OCI-LY7 (cell line): ENCODE results near the gene NCK2. TPM values are rescaled to one million over a fixed set of nuclear protein-coding genes. Genes with fewer than 3 reads are reported as not detected.

ENCODE experiments used
- BruUV-seq: library from RNA; stranded (reverse); fragments of 400-500 nt; replicated peaks from 2 replicates; lab custom pipeline; 2021; lab: Mats Ljungman, UMichigan
- CTCF ChIA-PET: fragments of 300-600 bp; sonication (Branson Sonifier 250); formaldehyde crosslinking; loops from one replicate; lab custom pipeline; 2022; ENCODE audit warnings: antibody characterized with exemption; ENCODE audit not compliant: unreplicated experiment; lab: Charles Lee
- POLR2A ChIA-PET: fragments of 300-600 bp; sonication (Branson Sonifier 250); formaldehyde crosslinking; loops from one replicate; lab custom pipeline; 2022; ENCODE audit warnings: antibody characterized with exemption; lab: Charles Lee
- DNase-seq: peaks from one replicate; pipeline ENCODE4 v3.0.0-alpha.2; 2015; ENCODE audit warnings: low spot score
- H2AFZ ChIP-seq: fragments of 200-600 bp; sonication (generic), shearing (Covaris generic); 2 replicates; pipeline ENCODE4 v1.6.1; 2014; ENCODE audit warnings: mild to moderate bottlenecking, antibody characterized with exemption, low read length, moderate library complexity
- H3K27ac ChIP-seq: fragments of 200-600 bp; sonication (generic); 2 replicates; pipeline ENCODE4 v1.5.1; 2014; ENCODE audit warnings: mixed run types, low read depth, mild to moderate bottlenecking, moderate library complexity, low read length, inconsistent platforms; ENCODE audit not compliant: poor library complexity, severe bottlenecking
- H3K36me3 ChIP-seq: fragments of 200-600 bp; sonication (generic); 2 replicates; pipeline ENCODE4 v1.6.1; 2014; ENCODE audit warnings: mild to moderate bottlenecking, antibody characterized with exemption, low read length, moderate library complexity, mixed read lengths; ENCODE audit not compliant: insufficient read depth
- H3K4me1 ChIP-seq: fragments of 200-600 bp; sonication (generic); 2 replicates; pipeline ENCODE4 v1.5.1; 2014; ENCODE audit warnings: mild to moderate bottlenecking, low read length; ENCODE audit not compliant: insufficient read depth, poor library complexity, severe bottlenecking
- H3K4me2 ChIP-seq: fragments of 200-600 bp; sonication (generic); 2 replicates; pipeline ENCODE4 v1.6.1; 2014; ENCODE audit warnings: mild to moderate bottlenecking, low read length
- H3K4me3 ChIP-seq: fragments of 200-600 bp; sonication (generic); 2 replicates; pipeline ENCODE4 v1.5.1; 2014; ENCODE audit warnings: mild to moderate bottlenecking, low read depth, low read length; ENCODE audit not compliant: poor library complexity, severe bottlenecking
- H3K79me2 ChIP-seq: fragments of 200-600 bp; sonication (generic); 2 replicates; pipeline ENCODE4 v1.6.1; 2016; ENCODE audit warnings: low read depth, mild to moderate bottlenecking, low read length, moderate library complexity, mixed read lengths; ENCODE audit not compliant: insufficient read depth
- H3K9me2 ChIP-seq: fragments of 200-600 bp; sonication (generic); 2 replicates; pipeline ENCODE4 v1.6.1; 2016; ENCODE audit warnings: mild to moderate bottlenecking, low read length, mixed read lengths; ENCODE audit not compliant: insufficient read depth
- H3K9me3 ChIP-seq: fragments of 200-600 bp; sonication (generic); 2 replicates; pipeline ENCODE4 v1.6.1; 2014; ENCODE audit warnings: mild to moderate bottlenecking, mixed run types, low read length, mixed read lengths
- H4K20me1 ChIP-seq: fragments of 200-600 bp; sonication (generic); 2 replicates; pipeline ENCODE4 v1.6.1; 2014; ENCODE audit warnings: mild to moderate bottlenecking, antibody characterized with exemption, low read length, moderate library complexity, mixed read lengths; ENCODE audit not compliant: insufficient read depth
- EZH2phosphoT487 ChIP-seq: fragments of 200-600 bp; sonication (generic); IDR thresholded peaks from 2 replicates; pipeline ENCODE4 v1.6.1; 2018; ENCODE audit warnings: low read depth, borderline replicate concordance, mild to moderate bottlenecking, mixed run types, antibody characterized with exemption, low read length, moderate library complexity, mixed read lengths
- intact Hi-C: fragments of 100-400 bp; cut with micrococcal nuclease; formaldehyde crosslinking; loops from one replicate; pipeline ENCODE4 v1.10.0; 2022; ENCODE audit not compliant: unreplicated experiment
- total RNA-seq, 2 experiments: library from RNA; depleted of rRNA in 1 of 2; stranded (reverse); fragments of >200 nt in 1 of 2; shearing (Covaris generic) in 1 of 2; gene quantifications; 2 replicates each; pipeline ENCODE4 v1.2.3, GENCODE V29; 2014 to 2022
- TF ChIP-seq, protein P1 (sequence below): fragments of 200-600 bp; sonication (generic); conservative IDR thresholded peaks from 2 replicates; pipeline ENCODE4 v1.5.1; 2014; ENCODE audit warnings: mild to moderate bottlenecking, antibody characterized with exemption, low read length, moderate library complexity, mixed read lengths

The NCK2 gene
- total RNA-seq, 2 experiments from 2014 or later = 23.4 to 34.2 TPM

DNA sequence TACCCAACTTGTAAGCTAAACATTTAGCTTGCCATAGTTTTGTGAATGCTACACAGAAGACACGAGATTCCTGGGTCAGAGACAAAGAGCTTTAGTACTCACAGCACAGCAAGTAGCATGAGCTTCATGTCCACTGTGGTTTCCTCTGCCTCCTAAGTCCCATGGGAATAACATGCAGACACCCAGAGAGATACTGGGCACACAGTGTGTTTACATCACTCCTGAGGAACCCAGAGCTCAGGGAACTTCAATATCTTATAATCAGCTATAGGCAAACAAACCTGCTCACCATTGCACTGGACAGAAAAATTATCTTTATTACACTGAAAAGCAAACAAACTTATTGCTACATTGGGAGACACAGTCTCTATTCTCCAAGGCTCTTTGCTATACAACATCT lies 14.5 kb upstream of the NCK2 start:
- no peak for DNase-seq
- H3K27ac ChIP-seq = no peak overlapping the region
- POLR2A ChIA-PET = interaction anchor here (0.9 to 2.4 kb wide), 5 partner anchors 8 to 67 kb away, joined by 3 to 11 read pairs (median 3); no protein-coding TSS in a partner anchor
- H3K4me3 ChIP-seq = no peak overlapping the region
- peaks cover 14% of the 10 kb centered on the region for H3K36me3 ChIP-seq
- no peaks in the 10 kb centered on the region for H3K79me2 ChIP-seq
- intact Hi-C loops = no loop called here
- H3K9me3 ChIP-seq = peaks cover 31% of the 10 kb centered on the region
- H3K4me2 ChIP-seq = no peak overlapping the region
- H4K20me1 ChIP-seq = no peaks in the 10 kb centered on the region
- TF ChIP-seq, protein P1, sequence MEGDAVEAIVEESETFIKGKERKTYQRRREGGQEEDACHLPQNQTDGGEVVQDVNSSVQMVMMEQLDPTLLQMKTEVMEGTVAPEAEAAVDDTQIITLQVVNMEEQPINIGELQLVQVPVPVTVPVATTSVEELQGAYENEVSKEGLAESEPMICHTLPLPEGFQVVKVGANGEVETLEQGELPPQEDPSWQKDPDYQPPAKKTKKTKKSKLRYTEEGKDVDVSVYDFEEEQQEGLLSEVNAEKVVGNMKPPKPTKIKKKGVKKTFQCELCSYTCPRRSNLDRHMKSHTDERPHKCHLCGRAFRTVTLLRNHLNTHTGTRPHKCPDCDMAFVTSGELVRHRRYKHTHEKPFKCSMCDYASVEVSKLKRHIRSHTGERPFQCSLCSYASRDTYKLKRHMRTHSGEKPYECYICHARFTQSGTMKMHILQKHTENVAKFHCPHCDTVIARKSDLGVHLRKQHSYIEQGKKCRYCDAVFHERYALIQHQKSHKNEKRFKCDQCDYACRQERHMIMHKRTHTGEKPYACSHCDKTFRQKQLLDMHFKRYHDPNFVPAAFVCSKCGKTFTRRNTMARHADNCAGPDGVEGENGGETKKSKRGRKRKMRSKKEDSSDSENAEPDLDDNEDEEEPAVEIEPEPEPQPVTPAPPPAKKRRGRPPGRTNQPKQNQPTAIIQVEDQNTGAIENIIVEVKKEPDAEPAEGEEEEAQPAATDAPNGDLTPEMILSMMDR = no peak
- no peak for TF ChIP-seq EZH2phosphoT487
- CTCF ChIA-PET = interaction anchor here (1.8 kb wide), 1 partner anchor 13 kb away, joined by 6 read pairs; no protein-coding TSS in a partner anchor
- no peaks in the 10 kb centered on the region for H3K9me2 ChIP-seq
- no TSS peak for BruUV-seq
- H3K4me1 ChIP-seq = peaks cover 77% of the 10 kb centered on the region
- H2AFZ ChIP-seq = no peak overlapping the region; the same call in 1 of the 2 replicates

DNA sequence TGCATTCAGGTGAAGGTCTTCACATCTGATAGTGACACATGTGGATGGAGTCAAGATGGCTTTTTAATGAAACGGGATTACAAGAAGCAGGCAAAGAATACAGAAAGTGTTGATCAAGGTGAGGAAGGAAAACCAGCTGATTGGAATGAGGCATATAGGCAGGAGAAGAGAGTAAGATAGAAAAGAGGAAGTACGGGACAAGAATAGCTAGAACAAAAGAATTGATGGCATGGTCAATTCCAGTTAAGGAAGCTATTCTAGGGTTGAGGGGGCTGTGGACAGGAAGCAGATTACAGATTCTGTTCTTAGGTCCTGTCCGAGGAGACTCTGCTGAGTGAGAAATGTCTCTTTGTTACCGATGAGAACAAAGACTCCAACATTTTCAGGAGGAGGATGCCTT lies 13.2 kb upstream of the NCK2 start:
- Histone ChIP-seq H3K4me1 (peaks cover 70% of the 10 kb centered on the region), H3K9me3 (peaks cover 30% of the 10 kb centered on the region), H2AFZ (peak overlapping the region; percentile 12; the same call in 1 of the 2 replicates), H3K36me3 (peaks cover 17% of the 10 kb centered on the region), H3K4me3 (no peak overlapping the region), H3K9me2 (no peaks in the 10 kb centered on the region), H3K79me2 (no peaks in the 10 kb centered on the region), H4K20me1 (no peaks in the 10 kb centered on the region), H3K27ac (peak overlapping the region; percentile 5), H3K4me2 (peak overlapping the region; percentile 45)
- no TSS peak for BruUV-seq
- CTCF ChIA-PET = interaction anchor here (1.8 kb wide), 1 partner anchor 12 kb away, joined by 6 read pairs; no protein-coding TSS in a partner anchor
- intact Hi-C loops = no loop called here
- TF ChIP-seq, protein P1 = no peak
- TF ChIP-seq EZH2phosphoT487 = no peak
- POLR2A ChIA-PET = interaction anchor here (0.5 to 2.4 kb wide), 4 partner anchors 8 to 401 kb away, joined by 3 to 11 read pairs (median 3); no protein-coding TSS in a partner anchor
- DNase-seq = peak; percentile 54

DNA sequence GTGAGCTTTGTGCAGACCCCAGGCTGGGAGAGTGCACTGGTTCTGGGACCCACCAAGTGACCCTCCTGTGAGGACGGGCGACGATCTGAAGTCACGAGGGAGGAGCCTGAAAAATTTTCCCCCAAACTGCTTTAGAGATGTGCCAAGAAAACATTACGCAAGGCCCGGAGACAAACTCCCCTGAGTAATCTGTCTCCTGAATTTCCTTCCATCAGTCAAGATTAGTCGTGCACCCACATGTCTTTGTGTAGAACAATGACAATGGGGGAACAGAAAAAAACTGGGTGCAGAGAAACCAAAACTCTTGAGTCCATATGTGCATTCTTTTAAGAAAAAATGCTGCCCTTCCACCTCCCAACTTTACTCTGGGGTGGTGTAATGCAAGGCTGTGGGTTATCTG lies 12.6 kb upstream of the NCK2 start:
- no peaks in the 10 kb centered on the region for H4K20me1 ChIP-seq
- POLR2A ChIA-PET = interaction anchor here (0.5 to 2.4 kb wide), 4 partner anchors 8 to 402 kb away, joined by 3 to 11 read pairs (median 3); no protein-coding TSS in a partner anchor
- peak overlapping the region; percentile 12; the same call in 1 of the 2 replicates for H2AFZ ChIP-seq
- peak overlapping the region; percentile 45 for H3K4me2 ChIP-seq
- CTCF ChIA-PET = no interaction called here
- H3K36me3 ChIP-seq = peaks cover 11% of the 10 kb centered on the region
- H3K4me1 ChIP-seq = peaks cover 64% of the 10 kb centered on the region
- no TSS peak for BruUV-seq
- H3K9me2 ChIP-seq = no peaks in the 10 kb centered on the region
- H3K79me2 ChIP-seq = no peaks in the 10 kb centered on the region
- DNase-seq = no peak
- peak overlapping the region; percentile 3 for H3K4me3 ChIP-seq
- H3K27ac ChIP-seq = no peak overlapping the region
- no peak for TF ChIP-seq EZH2phosphoT487
- intact Hi-C loops = no loop called here
- H3K9me3 ChIP-seq = peaks cover 25% of the 10 kb centered on the region
